ENCODE results near the gene MICAL1.

DNA sequence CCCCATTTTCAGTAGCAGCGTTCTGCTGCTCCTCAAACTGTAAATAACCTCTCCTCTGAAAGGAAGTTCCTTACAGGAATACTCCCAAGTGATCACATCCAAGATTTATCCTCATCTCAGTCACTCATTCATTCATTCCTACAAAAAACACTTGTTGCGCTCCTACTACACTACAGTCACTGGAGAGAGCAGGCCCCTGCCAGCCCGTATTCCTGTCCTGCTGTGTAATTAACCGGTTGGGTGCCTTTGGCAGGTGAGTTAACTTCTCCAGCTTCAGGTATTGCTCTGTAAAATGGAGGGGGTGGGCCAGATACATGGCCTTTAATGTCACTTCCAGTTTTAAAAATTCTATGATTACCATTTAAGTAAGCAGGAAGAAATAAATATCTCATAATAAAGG is 42.5 kb upstream of the MICAL1 start:
- TF ChIP-seq EZH2 (IDR thresholded peaks at IDR 0.05; ENCODE audit: borderline replicate concordance, insufficient read depth, low read length, poor library complexity, severe bottlenecking) (no peak), EP300 (conservative IDR thresholded peaks at IDR 0.05; ENCODE audit: poor library complexity, severe bottlenecking) (no peak)
- TF ChIP-seq, protein P1, sequence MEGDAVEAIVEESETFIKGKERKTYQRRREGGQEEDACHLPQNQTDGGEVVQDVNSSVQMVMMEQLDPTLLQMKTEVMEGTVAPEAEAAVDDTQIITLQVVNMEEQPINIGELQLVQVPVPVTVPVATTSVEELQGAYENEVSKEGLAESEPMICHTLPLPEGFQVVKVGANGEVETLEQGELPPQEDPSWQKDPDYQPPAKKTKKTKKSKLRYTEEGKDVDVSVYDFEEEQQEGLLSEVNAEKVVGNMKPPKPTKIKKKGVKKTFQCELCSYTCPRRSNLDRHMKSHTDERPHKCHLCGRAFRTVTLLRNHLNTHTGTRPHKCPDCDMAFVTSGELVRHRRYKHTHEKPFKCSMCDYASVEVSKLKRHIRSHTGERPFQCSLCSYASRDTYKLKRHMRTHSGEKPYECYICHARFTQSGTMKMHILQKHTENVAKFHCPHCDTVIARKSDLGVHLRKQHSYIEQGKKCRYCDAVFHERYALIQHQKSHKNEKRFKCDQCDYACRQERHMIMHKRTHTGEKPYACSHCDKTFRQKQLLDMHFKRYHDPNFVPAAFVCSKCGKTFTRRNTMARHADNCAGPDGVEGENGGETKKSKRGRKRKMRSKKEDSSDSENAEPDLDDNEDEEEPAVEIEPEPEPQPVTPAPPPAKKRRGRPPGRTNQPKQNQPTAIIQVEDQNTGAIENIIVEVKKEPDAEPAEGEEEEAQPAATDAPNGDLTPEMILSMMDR (IDR thresholded peaks at IDR 0.05; ENCODE audit: poor library complexity, severe bottlenecking): no peak

Data from neural cell (in vitro differentiated cells).